Right atrium auricular region (tissue), 2 donors: ENCODE measurements around the gene POM121L2. TPM values are rescaled to one million over a fixed set of nuclear protein-coding genes. Genes with fewer than 3 reads are reported as not detected.

Experiments used
- DNase-seq: peaks from one replicate; pipeline ENCODE4 v3.0.0-alpha.2; 2019; ENCODE audit warnings: low spot score
- H3K27ac ChIP-seq, 2 donors: fragments of 200-600 bp; sonication (generic); 1 replicate in 1 of 2; 2 replicates in 1 of 2; pipeline ENCODE4 v1.5.1; 2016 to 2019
- H3K27me3 ChIP-seq, 2 donors: fragments of 200-600 bp; sonication (generic); one replicate each; pipeline versions ENCODE4 v1.5.1 to v1.6.0; 2017 to 2019
- H3K36me3 ChIP-seq: fragments of 200-600 bp; sonication (generic); one replicate; pipeline ENCODE4 v1.5.1; 2016
- H3K4me1 ChIP-seq, 2 donors: fragments of 200-600 bp; sonication (generic); one replicate each; pipeline versions ENCODE4 v1.5.1 to v1.6.0; 2017 to 2019
- H3K4me3 ChIP-seq, 2 donors: fragments of 200-600 bp; sonication (generic); 1 replicate in 1 of 2; 2 replicates in 1 of 2; pipeline ENCODE4 v1.5.1; 2017 to 2019; ENCODE audit warnings: mild to moderate bottlenecking in 1 of 2, moderate library complexity in 1 of 2
- H3K9me3 ChIP-seq, 2 donors: fragments of 200-600 bp; sonication (generic); one replicate each; pipeline ENCODE4 v1.5.1; 2019
- CTCF ChIP-seq, 2 donors: fragments of 200-600 bp; sonication (generic); IDR thresholded peaks; one replicate each; pipeline ENCODE4 v1.5.1; 2019; ENCODE audit warnings: antibody characterized with exemption in 2 of 2
- total RNA-seq, 2 donors: library from RNA; depleted of rRNA; stranded (reverse); fragments of >200 nt; gene quantifications; one replicate each; pipeline ENCODE4 v1.1.0, GENCODE V29; 2016

POM121L2 gene
- total RNA-seq, 2 donors from 2014 or later = not detected

- Histone ChIP-seq H3K9me3 (no peaks in the 10 kb centered on the region), H3K36me3 (no peaks in the 10 kb centered on the region), H3K27me3 (peaks cover 0 to 4% of the 10 kb centered on the region in 2 donors), H3K27ac (no peak overlapping the region), H3K4me3 (no peak overlapping the region), H3K4me1 (no peaks in the 10 kb centered on the region)
- no peak for DNase-seq
- no peak for TF ChIP-seq CTCF (IDR thresholded peaks at IDR 0.05)
These were observed 48.2 kb downstream of the POM121L2 start for GRCh38 chr6:27263886-27264285.

GRCh38 chr6:27260836-27261375 lies 51.2 kb downstream of the POM121L2 start:
- Histone ChIP-seq H3K9me3 (no peaks in the 10 kb centered on the region), H3K27ac (no peak overlapping the region), H3K4me3 (no peak overlapping the region), H3K4me1 (no peaks in the 10 kb centered on the region), H3K27me3 (peaks cover 0 to 4% of the 10 kb centered on the region in 2 donors), H3K36me3 (no peaks in the 10 kb centered on the region)
- no peak for DNase-seq
- no peak for TF ChIP-seq CTCF (IDR thresholded peaks at IDR 0.05)

GRCh38 chr6:27260369-27260768 lies 51.7 kb downstream of the POM121L2 start:
- TF ChIP-seq CTCF (IDR thresholded peaks at IDR 0.05) = no peak
- H3K4me3 ChIP-seq = no peak overlapping the region
- H3K36me3 ChIP-seq = no peaks in the 10 kb centered on the region
- H3K4me1 ChIP-seq = no peaks in the 10 kb centered on the region
- H3K27me3 ChIP-seq = peaks cover 0 to 4% of the 10 kb centered on the region in 2 donors
- H3K27ac ChIP-seq = no peak overlapping the region
- H3K9me3 ChIP-seq = no peaks in the 10 kb centered on the region
- no peak for DNase-seq

Other genes starting within 250 kb of the POM121L2 start
- gene PRSS16, start 64.6 kb downstream of the POM121L2 start, total RNA-seq = 1 to 10 TPM in 1 of 2 donors, not detected in 1; 1.7 TPM
- 1 to 10 TPM in 1 of 2 donors, under 1 TPM in 1; 0.89 to 1.3 TPM for gene ZNF391, start 76.5 kb upstream of the POM121L2 start, total RNA-seq
- 1 to 10 TPM; 3.3 to 3.9 TPM for gene ZNF184, start 160.8 kb upstream of the POM121L2 start, total RNA-seq